Lower leg skin (tissue), 3 donors: ENCODE data around the gene S1PR1.

Experiments
- POLR2A ChIP-seq, 2 donors: fragments of 450-650 bp; IDR thresholded peaks; one replicate each; pipeline ENCODE4 v1.6.1; 2016 to 2017; ENCODE audit warnings: antibody characterized with exemption in 2 of 2, mild to moderate bottlenecking in 1 of 2, moderate library complexity in 1 of 2
- TF ChIP-seq, protein P1 (sequence below), 3 donors: fragments of 450-650 bp; IDR thresholded peaks; one replicate each; pipeline ENCODE4 v1.5.1; 2016; ENCODE audit warnings: antibody characterized with exemption in 3 of 3, mild to moderate bottlenecking in 3 of 3, moderate library complexity in 2 of 3

DNA sequence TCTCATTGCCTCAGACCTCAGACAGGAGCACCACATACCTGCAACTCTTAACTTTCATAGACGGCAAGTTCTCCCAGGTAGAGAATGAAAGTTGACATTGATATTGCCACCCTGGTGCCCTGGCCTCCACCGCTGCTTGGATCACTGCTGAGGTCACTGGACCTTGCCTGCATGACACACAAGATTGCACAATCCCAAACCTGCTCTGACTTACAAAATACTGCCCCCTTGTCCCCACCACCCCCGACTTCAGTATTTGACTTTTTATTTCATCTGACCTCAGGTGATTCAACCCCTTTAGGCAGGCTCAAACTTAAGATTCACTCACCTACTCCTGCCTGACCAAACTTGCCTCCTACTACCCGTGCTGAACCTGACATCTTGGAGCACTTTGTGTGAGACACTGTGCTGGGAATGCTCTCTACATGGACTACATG lies 43.1 kb upstream of the S1PR1 start:
- no peak for TF ChIP-seq POLR2A (IDR thresholded peaks at IDR 0.05)
- TF ChIP-seq, protein P1, sequence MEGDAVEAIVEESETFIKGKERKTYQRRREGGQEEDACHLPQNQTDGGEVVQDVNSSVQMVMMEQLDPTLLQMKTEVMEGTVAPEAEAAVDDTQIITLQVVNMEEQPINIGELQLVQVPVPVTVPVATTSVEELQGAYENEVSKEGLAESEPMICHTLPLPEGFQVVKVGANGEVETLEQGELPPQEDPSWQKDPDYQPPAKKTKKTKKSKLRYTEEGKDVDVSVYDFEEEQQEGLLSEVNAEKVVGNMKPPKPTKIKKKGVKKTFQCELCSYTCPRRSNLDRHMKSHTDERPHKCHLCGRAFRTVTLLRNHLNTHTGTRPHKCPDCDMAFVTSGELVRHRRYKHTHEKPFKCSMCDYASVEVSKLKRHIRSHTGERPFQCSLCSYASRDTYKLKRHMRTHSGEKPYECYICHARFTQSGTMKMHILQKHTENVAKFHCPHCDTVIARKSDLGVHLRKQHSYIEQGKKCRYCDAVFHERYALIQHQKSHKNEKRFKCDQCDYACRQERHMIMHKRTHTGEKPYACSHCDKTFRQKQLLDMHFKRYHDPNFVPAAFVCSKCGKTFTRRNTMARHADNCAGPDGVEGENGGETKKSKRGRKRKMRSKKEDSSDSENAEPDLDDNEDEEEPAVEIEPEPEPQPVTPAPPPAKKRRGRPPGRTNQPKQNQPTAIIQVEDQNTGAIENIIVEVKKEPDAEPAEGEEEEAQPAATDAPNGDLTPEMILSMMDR (IDR thresholded peaks at IDR 0.05) = no peak
